Measurements from ENCODE around the gene CDK5R2. TPM values are rescaled to one million over a fixed set of nuclear protein-coding genes. Genes with fewer than 3 reads are reported as not detected.

Gene CDK5R2
- total and polyA plus RNA-seq, 8 donors = 0.13 to 0.30 (median 0.17) TPM; not detected in 2

DNA sequence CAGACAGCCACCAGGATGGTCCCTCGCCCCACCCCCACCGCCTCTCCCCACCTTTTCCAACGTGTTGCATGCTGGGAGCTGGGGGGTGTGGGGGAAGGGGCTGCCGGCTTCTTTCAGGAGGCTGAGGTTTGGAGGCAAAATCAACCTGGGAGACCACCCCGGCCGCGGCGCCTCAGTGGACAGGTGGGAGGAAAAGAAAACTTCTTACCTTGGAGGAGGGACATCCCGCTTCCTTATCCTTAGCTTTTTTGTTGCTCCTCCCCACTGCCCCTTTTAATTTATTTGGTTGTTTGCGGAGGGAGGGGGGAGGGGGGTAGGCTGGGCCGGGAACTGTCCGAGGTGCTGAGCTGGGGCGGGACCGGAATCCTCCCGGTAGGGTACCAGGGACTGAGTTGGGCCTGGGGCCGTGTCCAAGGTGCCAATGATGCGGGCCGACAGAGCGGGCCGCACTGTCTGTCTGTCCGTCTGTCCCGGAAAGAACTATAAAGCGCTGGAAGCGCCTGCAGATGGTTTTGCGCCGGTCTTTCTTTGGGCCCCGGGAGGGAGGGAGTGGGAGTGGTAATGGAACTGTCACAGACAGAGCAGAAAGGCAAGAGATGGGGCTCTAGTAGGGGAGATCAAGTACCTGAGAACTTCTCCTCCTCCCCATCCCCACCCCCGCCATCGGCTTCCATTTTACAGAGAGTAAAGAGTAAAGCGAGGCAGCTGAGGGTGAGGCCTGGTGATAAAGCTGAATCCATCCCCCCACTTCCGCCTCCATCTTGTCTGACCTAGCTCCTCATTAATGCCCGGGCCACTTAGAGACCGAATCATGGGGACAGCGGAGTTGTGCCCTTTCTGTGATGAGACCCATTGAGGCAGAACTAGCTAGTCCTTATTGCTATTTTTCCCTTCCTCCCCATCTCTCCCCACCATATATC lies 2.4 kb downstream of the CDK5R2 start:
- Histone ChIP-seq H3K27ac (no peak overlapping the region), H3K9me3 (no peaks in the 10 kb centered on the region), H3K27me3 (peaks cover 51 to 97% of the 10 kb centered on the region in 2 donors), H3K36me3 (no peaks in the 10 kb centered on the region), H3K4me3 (no peak overlapping the region), H3K4me1 (peaks cover 0 to 15% of the 10 kb centered on the region in 2 donors)
- no peak for ATAC-seq
- TF ChIP-seq, protein P1, sequence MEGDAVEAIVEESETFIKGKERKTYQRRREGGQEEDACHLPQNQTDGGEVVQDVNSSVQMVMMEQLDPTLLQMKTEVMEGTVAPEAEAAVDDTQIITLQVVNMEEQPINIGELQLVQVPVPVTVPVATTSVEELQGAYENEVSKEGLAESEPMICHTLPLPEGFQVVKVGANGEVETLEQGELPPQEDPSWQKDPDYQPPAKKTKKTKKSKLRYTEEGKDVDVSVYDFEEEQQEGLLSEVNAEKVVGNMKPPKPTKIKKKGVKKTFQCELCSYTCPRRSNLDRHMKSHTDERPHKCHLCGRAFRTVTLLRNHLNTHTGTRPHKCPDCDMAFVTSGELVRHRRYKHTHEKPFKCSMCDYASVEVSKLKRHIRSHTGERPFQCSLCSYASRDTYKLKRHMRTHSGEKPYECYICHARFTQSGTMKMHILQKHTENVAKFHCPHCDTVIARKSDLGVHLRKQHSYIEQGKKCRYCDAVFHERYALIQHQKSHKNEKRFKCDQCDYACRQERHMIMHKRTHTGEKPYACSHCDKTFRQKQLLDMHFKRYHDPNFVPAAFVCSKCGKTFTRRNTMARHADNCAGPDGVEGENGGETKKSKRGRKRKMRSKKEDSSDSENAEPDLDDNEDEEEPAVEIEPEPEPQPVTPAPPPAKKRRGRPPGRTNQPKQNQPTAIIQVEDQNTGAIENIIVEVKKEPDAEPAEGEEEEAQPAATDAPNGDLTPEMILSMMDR (IDR thresholded peaks at IDR 0.05) = no peak
- intact Hi-C loops (cut with DNase I) = no loop called here
- no peak for DNase-seq

DNA sequence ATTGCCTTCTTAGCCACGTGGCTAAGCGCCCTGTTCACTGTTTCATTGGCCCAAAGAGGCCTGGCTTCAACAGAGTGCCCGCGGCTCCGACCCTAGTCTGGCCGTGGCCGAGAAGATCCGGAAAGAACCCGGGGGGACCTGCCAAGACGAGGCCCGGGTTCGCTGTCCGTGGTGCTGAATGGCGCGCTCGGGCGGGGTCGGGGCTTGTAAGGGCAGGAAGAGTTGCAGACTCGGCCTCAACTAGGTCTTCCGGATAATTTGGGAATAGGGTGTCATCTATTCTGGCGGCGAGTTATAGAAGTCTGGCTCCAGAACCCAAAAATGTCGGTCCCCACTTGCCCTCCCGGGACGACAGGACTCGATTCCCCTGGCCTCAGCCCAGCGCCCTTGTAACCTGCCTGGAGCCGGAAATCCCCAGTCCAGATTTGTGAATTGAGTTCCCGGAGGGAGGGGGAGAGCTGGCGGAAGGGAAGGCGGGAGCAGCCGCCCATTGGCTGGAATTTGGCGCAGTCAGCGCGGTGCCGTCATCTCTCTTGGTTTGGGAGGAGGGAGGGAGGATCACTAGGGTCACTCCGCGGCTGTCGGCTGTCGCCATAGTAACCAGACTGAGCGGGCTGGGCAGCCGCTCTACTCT lies 3.5 kb downstream of the CDK5R2 start:
- peak; percentile 70 for ATAC-seq
- peak in 3 of 4 donors; percentile 59 to 78 (median 60) for DNase-seq
- H3K4me3 ChIP-seq = no peak overlapping the region
- no peak overlapping the region for H3K27ac ChIP-seq
- intact Hi-C loops (cut with DNase I) = no loop called here
- TF ChIP-seq, protein P1 (IDR thresholded peaks at IDR 0.05) = no peak
- peaks cover 51 to 94% of the 10 kb centered on the region in 2 donors for H3K27me3 ChIP-seq
- H3K4me1 ChIP-seq = peaks cover 0 to 15% of the 10 kb centered on the region in 2 donors
- H3K36me3 ChIP-seq = no peaks in the 10 kb centered on the region
- no peaks in the 10 kb centered on the region for H3K9me3 ChIP-seq

DNA sequence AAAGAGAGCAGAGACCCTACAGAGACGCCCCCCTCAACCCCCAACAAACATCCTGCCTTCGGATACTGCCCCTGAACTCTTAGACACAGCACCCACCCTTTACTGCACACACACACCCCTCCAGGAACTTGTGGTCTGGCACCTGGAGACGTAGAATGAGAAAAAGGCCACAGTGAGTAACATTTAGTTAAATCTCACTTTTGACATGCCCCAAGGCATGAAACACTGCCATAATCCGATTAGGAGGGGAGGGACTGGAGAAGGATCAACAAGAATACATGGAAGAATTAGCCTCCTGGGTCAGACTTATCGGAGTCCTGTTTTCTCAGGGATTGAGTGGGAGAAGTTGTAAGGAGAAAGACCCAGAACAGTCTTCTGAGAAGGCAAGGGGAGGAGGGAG lies 4.1 kb downstream of the CDK5R2 start:
- TF ChIP-seq, protein P1 (IDR thresholded peaks at IDR 0.05) = no peak

DNA sequence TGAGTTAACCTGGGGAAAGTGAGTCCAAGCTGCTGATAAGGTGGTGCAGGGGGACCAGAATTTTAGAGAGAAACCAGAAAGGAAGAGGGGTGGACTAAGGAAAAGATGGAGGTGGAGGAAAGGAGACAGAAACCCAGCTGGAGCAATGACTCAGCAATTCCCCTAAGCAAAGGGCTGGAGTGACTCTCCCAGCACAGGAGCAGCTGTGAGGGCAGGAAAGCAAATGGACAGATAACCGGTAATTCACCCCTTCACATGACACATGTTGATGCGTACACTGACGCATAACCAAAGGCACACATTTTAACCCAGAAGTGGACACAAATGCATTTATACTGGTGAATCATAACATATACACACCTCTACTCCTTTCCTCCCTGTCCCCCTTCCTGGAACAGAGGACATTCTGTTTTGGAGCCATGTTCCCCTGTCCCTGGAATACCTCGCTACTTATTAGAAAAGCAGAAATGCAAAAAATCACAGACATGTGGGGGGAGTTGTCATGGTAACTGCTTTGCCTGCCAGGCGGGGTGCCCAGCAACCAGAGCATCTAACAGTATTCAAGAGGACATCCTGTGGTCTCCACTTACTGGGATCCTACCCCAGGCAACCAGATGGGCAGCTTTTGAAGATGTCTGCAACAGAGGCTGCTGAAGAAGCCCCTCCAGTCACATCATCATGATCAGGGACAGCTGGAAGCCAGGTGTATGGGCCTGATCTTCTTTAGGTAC lies 4.7 kb downstream of the CDK5R2 start:
- peaks cover 0 to 15% of the 10 kb centered on the region in 2 donors for H3K4me1 ChIP-seq
- TF ChIP-seq, protein P1 (IDR thresholded peaks at IDR 0.05) = no peak
- H3K36me3 ChIP-seq = no peaks in the 10 kb centered on the region
- H3K27ac ChIP-seq = no peak overlapping the region
- no peaks in the 10 kb centered on the region for H3K9me3 ChIP-seq
- intact Hi-C loops (cut with DNase I) = no loop called here
- no peak for DNase-seq
- H3K4me3 ChIP-seq = no peak overlapping the region
- ATAC-seq = peak; percentile 13
- H3K27me3 ChIP-seq = peaks cover 46 to 94% of the 10 kb centered on the region in 2 donors

More for the DNA sequence above, 4.1 kb downstream of the CDK5R2 start:
- Histone ChIP-seq H3K27ac (no peak overlapping the region), H3K36me3 (no peaks in the 10 kb centered on the region), H3K27me3 (peaks cover 51 to 94% of the 10 kb centered on the region in 2 donors), H3K4me3 (no peak overlapping the region), H3K4me1 (peaks cover 0 to 15% of the 10 kb centered on the region in 2 donors), H3K9me3 (no peaks in the 10 kb centered on the region)
- intact Hi-C loops (cut with DNase I) = no loop called here
- no peak for ATAC-seq
- DNase-seq = no peak

Measured in left lung (tissue), 10 donors.